GM10248 (cell line): ENCODE measurements around the gene TDRD3.

ENCODE experiments used
- CTCF ChIA-PET: fragments of 300-600 bp; sonication (Branson Sonifier 250); formaldehyde crosslinking; extraction: SDS; loops from one replicate; lab custom pipeline; 2021; ENCODE audit warnings: antibody characterized with exemption; lab: Yijun Ruan, JAX
- POLR2A ChIA-PET: fragments of 350-650 bp; sonication (Branson Sonifier 250); formaldehyde crosslinking; extraction: SDS; loops from one replicate; lab custom pipeline; 2020; ENCODE audit warnings: antibody characterized with exemption; lab: Yijun Ruan, JAX
- DNase-seq: peaks from one replicate; pipeline ENCODE4 v3.0.0; 2012; ENCODE audit errors: extremely low spot score
- CTCF ChIP-seq: IDR thresholded peaks from 2 replicates; pipeline ENCODE4 v1.5.1; 2012; ENCODE audit warnings: mild to moderate bottlenecking, low read depth; ENCODE audit errors: extremely low read depth, missing control alignments, control extremely low read depth

TDRD3 gene

GRCh38 chr13:60583911-60584753 is 187.1 kb downstream of the TDRD3 start:
- ChIA-PET POLR2A (no interaction called here), CTCF (interaction anchor here (0.6 kb wide), 1 partner anchor 20 kb away, joined by 3 read pairs; no protein-coding TSS in a partner anchor)
- no peak for TF ChIP-seq CTCF
- no peak for DNase-seq

GRCh38 chr13:60584976-60585375 is 188.0 kb downstream of the TDRD3 start:
- CTCF ChIA-PET: no interaction called here
- POLR2A ChIA-PET: no interaction called here
- TF ChIP-seq CTCF: no peak
- no peak for DNase-seq

DNA sequence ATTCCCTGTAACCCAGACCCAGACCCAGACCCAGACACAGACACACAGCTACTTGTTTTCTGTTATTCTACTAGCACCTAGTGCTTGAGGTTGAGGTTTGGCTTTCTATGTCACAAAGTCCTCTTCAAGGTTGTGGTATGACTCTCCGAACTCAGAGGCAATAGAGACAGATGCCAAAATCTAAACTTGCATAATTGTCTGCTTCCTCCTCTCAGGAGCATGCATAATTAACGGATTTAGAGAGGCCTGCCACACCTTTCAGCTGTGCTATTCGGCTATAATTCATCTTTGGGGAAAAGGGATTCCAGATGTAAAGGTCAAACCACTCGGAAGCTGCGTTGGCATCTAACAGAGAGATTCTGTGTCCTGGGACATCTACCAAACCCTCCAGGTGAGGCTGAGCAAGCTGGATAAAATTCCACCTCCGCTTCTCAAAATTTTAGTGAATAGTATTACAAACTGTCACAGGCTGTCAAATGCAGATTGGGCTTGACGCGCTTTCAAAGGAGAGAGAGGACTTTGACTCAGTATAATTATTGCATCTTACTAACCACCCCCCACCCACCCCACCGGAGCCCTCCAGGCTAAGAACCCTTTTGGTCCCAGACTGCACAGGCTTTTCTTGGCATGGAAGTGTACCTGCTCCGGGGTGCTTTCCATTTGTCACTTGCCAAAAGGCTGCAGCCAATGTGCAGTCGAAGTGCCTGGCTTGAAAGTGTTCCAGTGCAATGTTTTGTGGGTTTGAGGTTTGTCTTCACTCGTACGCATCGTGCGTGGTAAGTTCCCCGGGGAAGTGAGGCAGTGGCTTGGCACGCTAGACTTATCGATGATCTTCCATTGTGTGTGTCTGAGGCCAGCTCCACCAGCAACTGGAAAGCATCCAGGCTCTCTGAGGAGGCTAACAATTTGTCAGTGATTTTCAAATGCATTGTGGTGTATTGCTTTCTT is 194.1 kb downstream of the TDRD3 start:
- ChIA-PET CTCF (no interaction called here), POLR2A (no interaction called here)
- no peak for DNase-seq
- TF ChIP-seq CTCF: no peak

- no peak for TF ChIP-seq CTCF
- ChIA-PET CTCF (interaction anchor here (1.1 kb wide), 1 partner anchor 14 kb away, joined by 3 read pairs; no protein-coding TSS in a partner anchor), POLR2A (no interaction called here)
- no peak for DNase-seq
Measured at GRCh38 chr13:60603049-60603448, 206.0 kb downstream of the TDRD3 start.

DNA sequence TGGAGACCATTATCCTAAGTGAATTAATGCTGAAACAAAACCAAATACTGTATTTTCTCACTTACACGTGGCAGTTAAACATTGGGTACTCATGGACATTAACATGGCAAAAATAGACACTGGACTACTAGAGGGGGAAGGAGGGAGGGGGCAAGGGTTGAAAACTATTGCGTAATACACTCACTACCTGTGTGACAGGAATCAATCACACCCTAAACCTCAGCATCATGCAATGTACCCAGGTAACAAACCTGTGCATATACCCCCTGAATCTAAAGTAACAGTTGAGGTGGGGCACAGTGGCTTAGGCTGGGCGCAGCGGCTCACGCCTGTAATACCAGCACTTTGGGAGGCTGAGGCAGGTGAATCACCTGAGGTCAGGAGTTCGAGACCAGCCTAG is 207.0 kb downstream of the TDRD3 start:
- CTCF ChIA-PET: interaction anchor here (1.1 kb wide), 1 partner anchor 15 kb away, joined by 3 read pairs; no protein-coding TSS in a partner anchor
- TF ChIP-seq CTCF: no peak
- POLR2A ChIA-PET: no interaction called here
- no peak for DNase-seq

- CTCF ChIA-PET: no interaction called here
Measured at GRCh38 chr13:60608954-60609353, 211.9 kb downstream of the TDRD3 start.

More at GRCh38 chr13:60608954-60609353, 211.9 kb downstream of the TDRD3 start:
- POLR2A ChIA-PET: no interaction called here
- no peak for DNase-seq
- TF ChIP-seq CTCF: no peak
